Thyroid gland (tissue), 4 donors: ENCODE data around the gene C2CD2. TPM values are rescaled to one million over a fixed set of nuclear protein-coding genes. Genes with fewer than 3 reads are reported as not detected.

ENCODE experiments used
- DNase-seq, 2 donors: peaks; one replicate each; pipeline ENCODE4 v3.0.0-alpha.2; 2019
- H3K27ac ChIP-seq, 3 donors: fragments of 200-600 bp; sonication (generic); 1 replicate in 2 of 3; 2 replicates in 1 of 3; pipeline ENCODE4 v1.5.1; 2016 to 2019; ENCODE audit warnings: mild to moderate bottlenecking in 1 of 3, moderate library complexity in 1 of 3
- H3K27me3 ChIP-seq: fragments of 200-600 bp; sonication (generic); one replicate; pipeline ENCODE4 v1.5.1; 2019
- H3K36me3 ChIP-seq, 2 donors: fragments of 200-600 bp; sonication (generic); one replicate each; pipeline ENCODE4 v1.5.1; 2016 to 2019
- H3K4me1 ChIP-seq, 2 donors: fragments of 200-600 bp; sonication (generic); one replicate each; pipeline ENCODE4 v1.5.1; 2017 to 2019
- H3K4me3 ChIP-seq, 3 donors: fragments of 200-600 bp; sonication (generic); replicated peaks in 1 of 3; 1 replicate in 2 of 3; 2 replicates in 1 of 3; pipeline ENCODE4 v1.5.1; 2016; ENCODE audit warnings: mild to moderate bottlenecking in 1 of 3
- H3K9me3 ChIP-seq: fragments of 200-600 bp; sonication (generic); one replicate; pipeline ENCODE4 v1.5.1; 2017
- POLR2A ChIP-seq, 2 donors: fragments of 450-650 bp; IDR thresholded peaks; one replicate each; pipeline ENCODE4 v1.6.1; 2017; ENCODE audit warnings: antibody characterized with exemption in 2 of 2, mild to moderate bottlenecking in 2 of 2, moderate library complexity in 1 of 2
- WGBS, 2 donors: methylation state at CpG; one replicate each; pipeline ENCODE4 v1.1.5; 2017; 5-methylcytosine and 5-hydroxymethylcytosine counted together
- intact Hi-C: fragments of 100-400 bp; cut with DNase I; formaldehyde crosslinking; loops from one replicate; pipeline ENCODE4 v1.15.1; 2023
- total RNA-seq, 4 donors: library from RNA; depleted of rRNA; stranded (reverse); fragments of >200 nt; gene quantifications; one replicate each; pipeline ENCODE4 v1.2.3, GENCODE V29; 2016
- TF ChIP-seq, protein P1 (sequence below), 6 experiments: fragments of 200-600 bp in 3 of 6; fragments of 450-650 bp in 3 of 6; sonication (generic) in 3 of 6; IDR thresholded peaks; one replicate each; pipeline ENCODE4 v1.5.1; 2016 to 2019; ENCODE audit warnings: antibody characterized with exemption in 6 of 6, mild to moderate bottlenecking in 2 of 6, inconsistent platforms in 1 of 6, moderate library complexity in 1 of 6

Gene C2CD2
- total RNA-seq, 4 donors from 2014 or later, result 12.7 to 22.7 (median 20.0) TPM

DNA sequence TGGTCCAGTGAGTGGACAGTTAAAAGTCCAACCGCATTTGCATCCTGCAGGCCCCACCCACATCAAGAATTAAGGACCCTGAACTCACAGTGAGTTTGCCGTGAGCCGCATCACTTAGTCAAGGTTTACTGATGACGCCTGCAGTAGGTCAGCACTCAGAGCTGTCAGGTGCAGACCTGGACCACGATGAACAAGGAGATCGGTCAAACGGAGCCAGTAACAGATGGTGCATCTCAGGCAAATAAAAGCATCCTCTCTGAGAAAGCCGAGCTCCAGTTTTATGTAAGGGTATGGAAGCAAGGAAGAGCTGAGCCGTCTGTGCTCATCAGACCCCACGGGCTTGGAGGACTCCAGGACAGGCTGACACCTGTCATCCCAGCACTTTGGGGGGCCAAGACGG, 79.2 kb downstream of the C2CD2 start:
- Histone ChIP-seq H3K4me3 (no peak overlapping the region), H3K4me1 (peaks cover under 1 to 10% of the 10 kb centered on the region in 2 donors), H3K27me3 (no peaks in the 10 kb centered on the region), H3K27ac (no peak overlapping the region), H3K36me3 (no peaks in the 10 kb centered on the region), H3K9me3 (no peaks in the 10 kb centered on the region)
- intact Hi-C loops, result no loop called here
- TF ChIP-seq, protein P1, sequence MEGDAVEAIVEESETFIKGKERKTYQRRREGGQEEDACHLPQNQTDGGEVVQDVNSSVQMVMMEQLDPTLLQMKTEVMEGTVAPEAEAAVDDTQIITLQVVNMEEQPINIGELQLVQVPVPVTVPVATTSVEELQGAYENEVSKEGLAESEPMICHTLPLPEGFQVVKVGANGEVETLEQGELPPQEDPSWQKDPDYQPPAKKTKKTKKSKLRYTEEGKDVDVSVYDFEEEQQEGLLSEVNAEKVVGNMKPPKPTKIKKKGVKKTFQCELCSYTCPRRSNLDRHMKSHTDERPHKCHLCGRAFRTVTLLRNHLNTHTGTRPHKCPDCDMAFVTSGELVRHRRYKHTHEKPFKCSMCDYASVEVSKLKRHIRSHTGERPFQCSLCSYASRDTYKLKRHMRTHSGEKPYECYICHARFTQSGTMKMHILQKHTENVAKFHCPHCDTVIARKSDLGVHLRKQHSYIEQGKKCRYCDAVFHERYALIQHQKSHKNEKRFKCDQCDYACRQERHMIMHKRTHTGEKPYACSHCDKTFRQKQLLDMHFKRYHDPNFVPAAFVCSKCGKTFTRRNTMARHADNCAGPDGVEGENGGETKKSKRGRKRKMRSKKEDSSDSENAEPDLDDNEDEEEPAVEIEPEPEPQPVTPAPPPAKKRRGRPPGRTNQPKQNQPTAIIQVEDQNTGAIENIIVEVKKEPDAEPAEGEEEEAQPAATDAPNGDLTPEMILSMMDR (IDR thresholded peaks at IDR 0.05), result no peak
- no peak for TF ChIP-seq POLR2A (IDR thresholded peaks at IDR 0.05)
- DNase-seq, result no peak
- 83 to 89% methylated on average over 10 to 11 of the region's 11 CpGs for WGBS, 2 donors

DNA sequence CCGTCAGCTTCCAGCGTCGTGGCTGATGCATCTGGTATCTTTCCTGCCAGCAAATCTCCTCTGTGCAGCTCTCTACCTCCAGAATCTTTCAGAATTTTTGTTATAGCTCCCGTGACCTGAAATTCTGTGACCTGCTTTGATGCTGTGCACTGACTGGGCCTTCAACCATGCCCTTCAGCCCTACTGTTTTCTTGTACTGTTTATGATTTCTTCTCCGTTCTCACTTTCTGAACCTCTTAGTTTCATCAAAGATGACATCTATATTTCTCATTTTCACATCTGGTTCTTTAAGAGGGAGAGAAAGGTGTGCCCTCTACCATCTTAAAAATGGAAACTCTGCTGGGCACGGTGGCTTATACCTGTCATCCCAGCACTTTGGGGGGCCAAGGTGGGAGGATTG, 80.4 kb downstream of the C2CD2 start:
- no peaks in the 10 kb centered on the region for H3K27me3 ChIP-seq
- no peak for DNase-seq
- WGBS, 2 donors, result 91 to 92% methylated on average over 6 of the region's 6 CpGs
- no peak for TF ChIP-seq POLR2A (IDR thresholded peaks at IDR 0.05)
- TF ChIP-seq, protein P1 (IDR thresholded peaks at IDR 0.05), result no peak
- intact Hi-C loops, result no loop called here
- H3K9me3 ChIP-seq, result no peaks in the 10 kb centered on the region
- peaks cover 0 to 10% of the 10 kb centered on the region in 2 donors for H3K4me1 ChIP-seq
- no peaks in the 10 kb centered on the region for H3K36me3 ChIP-seq
- no peak overlapping the region for H3K4me3 ChIP-seq
- no peak overlapping the region for H3K27ac ChIP-seq

DNA sequence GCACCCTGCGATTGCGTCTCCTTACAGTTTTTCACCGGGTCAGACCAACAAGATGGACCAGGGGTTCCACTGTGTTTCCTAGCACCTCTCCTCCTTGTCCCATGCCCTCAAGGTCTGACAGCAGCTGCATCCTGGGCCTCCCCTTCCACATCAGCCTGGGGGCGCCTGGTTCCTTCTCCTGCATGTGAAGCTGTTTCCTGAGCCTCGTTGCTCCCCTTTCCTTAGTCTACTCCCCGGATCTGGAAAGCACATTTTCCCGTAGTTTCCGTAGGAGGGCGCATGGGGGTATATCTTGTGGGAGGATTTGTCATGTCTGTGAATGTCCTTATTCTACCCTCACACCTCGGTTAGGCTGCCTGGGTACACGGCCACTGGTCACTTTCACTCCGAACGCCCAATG, 80.8 kb downstream of the C2CD2 start:
- WGBS, 2 donors, result 82 to 87% methylated on average over 13 of the region's 13 CpGs
- H3K27ac ChIP-seq, result no peak overlapping the region
- H3K4me3 ChIP-seq, result no peak overlapping the region
- no peaks in the 10 kb centered on the region for H3K9me3 ChIP-seq
- DNase-seq, result no peak
- no peaks in the 10 kb centered on the region for H3K36me3 ChIP-seq
- peaks cover 0 to 10% of the 10 kb centered on the region in 2 donors for H3K4me1 ChIP-seq
- no peaks in the 10 kb centered on the region for H3K27me3 ChIP-seq
- TF ChIP-seq, protein P1 (IDR thresholded peaks at IDR 0.05), result no peak
- no peak for TF ChIP-seq POLR2A (IDR thresholded peaks at IDR 0.05)
- intact Hi-C loops, result no loop called here

DNA sequence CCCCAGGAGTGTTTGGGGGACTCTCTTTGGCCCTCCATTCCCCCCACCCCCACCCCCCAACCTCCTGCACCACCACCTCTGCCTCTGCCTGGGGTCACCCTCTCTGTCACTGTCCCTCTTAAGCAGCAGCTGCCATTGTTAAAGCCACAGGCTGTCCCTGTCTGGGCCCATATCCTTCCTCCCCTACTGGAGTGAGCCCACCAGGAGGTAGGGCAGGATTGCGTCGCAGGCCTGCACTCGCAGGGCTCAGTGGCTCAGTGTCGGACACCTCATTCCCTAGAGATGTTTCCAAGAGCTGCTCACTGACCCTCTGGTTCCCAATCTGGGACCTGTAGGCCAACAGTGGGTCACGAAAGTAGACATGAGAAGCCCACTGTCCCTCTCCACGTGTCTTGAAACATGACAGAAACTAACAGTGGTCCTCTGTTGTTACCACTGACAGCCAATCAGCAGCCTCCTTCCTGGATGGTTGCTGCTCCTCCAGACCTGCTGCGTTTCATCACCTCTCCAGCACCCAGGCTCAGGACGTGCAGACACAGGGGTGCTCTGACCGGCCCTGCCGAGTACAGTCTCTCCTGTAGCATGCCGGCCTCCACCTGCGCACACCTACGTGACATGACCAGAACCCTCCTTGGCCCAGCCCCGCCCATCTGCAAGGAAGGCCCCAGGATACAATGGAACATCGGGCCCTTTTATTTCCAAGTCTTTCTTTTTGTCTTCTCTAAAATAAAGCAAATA, 82.4 kb downstream of the C2CD2 start:
- Histone ChIP-seq H3K27ac (no peak overlapping the region), H3K27me3 (no peaks in the 10 kb centered on the region), H3K4me3 (no peak overlapping the region), H3K4me1 (no peaks in the 10 kb centered on the region), H3K9me3 (no peaks in the 10 kb centered on the region), H3K36me3 (no peaks in the 10 kb centered on the region)
- TF ChIP-seq, protein P1 (IDR thresholded peaks at IDR 0.05), result no peak
- TF ChIP-seq POLR2A (IDR thresholded peaks at IDR 0.05), result no peak
- DNase-seq, result no peak
- WGBS, 2 donors, result 90 to 95% methylated on average over 13 to 15 of the region's 15 CpGs
- intact Hi-C loops, result no loop called here

DNA sequence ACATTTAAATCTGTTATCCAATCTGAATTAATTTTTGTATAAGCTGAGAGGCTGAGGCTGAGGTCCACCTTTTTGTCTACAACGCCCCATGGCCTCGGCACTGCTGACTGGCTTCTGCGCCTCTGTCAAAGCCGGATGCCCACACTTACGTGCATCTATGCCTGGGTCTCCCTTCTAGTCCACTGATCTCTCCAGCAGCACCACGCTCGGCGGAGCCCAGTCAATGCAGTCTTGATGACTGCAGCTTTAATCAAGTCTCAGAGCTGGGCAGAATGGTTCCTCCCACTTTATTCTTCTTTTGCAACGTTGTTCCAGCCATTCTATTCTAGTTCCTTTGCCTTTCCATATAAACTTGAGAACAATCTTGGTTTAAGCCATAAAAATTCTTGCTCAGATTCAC, 84.0 kb downstream of the C2CD2 start:
- H3K27ac ChIP-seq, result no peak overlapping the region
- H3K36me3 ChIP-seq, result no peaks in the 10 kb centered on the region
- DNase-seq, result no peak
- 95% methylated on average over 9 of the region's 9 CpGs for WGBS, 2 donors
- H3K4me3 ChIP-seq, result no peak overlapping the region
- H3K4me1 ChIP-seq, result no peaks in the 10 kb centered on the region
- no peaks in the 10 kb centered on the region for H3K27me3 ChIP-seq
- TF ChIP-seq, protein P1 (IDR thresholded peaks at IDR 0.05), result no peak
- TF ChIP-seq POLR2A (IDR thresholded peaks at IDR 0.05), result no peak
- intact Hi-C loops, result no loop called here
- H3K9me3 ChIP-seq, result no peaks in the 10 kb centered on the region
